K562 (cell line): Measurements from ENCODE around the gene ACTL6A. TPM values are rescaled to one million over a fixed set of nuclear protein-coding genes. Genes with fewer than 3 reads are reported as not detected.

ENCODE experiments used
- ATAC-seq: fragments of 200-7000 bp; cut with Tn5 transposase; 3 replicates; pipeline ENCODE4 v1.9.1; 2020; ENCODE audit warnings: moderate library complexity
- BruUV-seq: library from RNA; stranded (reverse); fragments of 400-500 nt; replicated peaks from 2 replicates; lab custom pipeline; 2021; lab: Mats Ljungman, UMichigan
- CTCF ChIA-PET: fragments of 300-600 bp; formaldehyde crosslinking; extraction: SDS; loops from one replicate; lab custom pipeline; 2021; ENCODE audit warnings: low intra/inter-chr PET ratio; lab: Yijun Ruan, JAX
- POLR2A ChIA-PET: fragments of 300-600, 350-650 bp; sonication (Branson Sonifier 250); formaldehyde crosslinking; extraction: SDS; loops from one replicate; lab custom pipeline; 2021; ENCODE audit warnings: antibody characterized with exemption, inconsistent platforms; lab: Yijun Ruan, JAX
- DNase-seq, 4 experiments: peaks; one replicate each; pipeline versions ENCODE4 v3.0.0 to v3.0.0-alpha.2; 2011 to 2018; ENCODE audit warnings: low spot score in 3 of 4, mixed read lengths in 3 of 4; ENCODE audit errors: extremely low read depth in 1 of 4
- FAIRE-seq: peaks from 2 replicates; lab custom pipeline; 2011; peaks lifted over from hg19 to GRCh38; lab: Jason Lieb, UNC
- H2AFZ ChIP-seq: 2 replicates; pipeline ENCODE4 v1.6.0; 2011; ENCODE audit warnings: low read depth, low read length, control low read depth, inconsistent platforms
- H3K27ac ChIP-seq: fragments of 200-600 bp; 3 replicates; pipeline ENCODE4 v1.8.0; 2011; ENCODE audit warnings: low read depth, mild to moderate bottlenecking, control low read depth, inconsistent platforms, low read length, moderate library complexity, mixed read lengths; ENCODE audit errors: extremely low read depth
- H3K27me3 ChIP-seq, 2 experiments: fragments of 300-600 bp in 1 of 2; 2 replicates in 1 of 2; 3 replicates in 1 of 2; pipeline versions ENCODE4 v1.6.0 to v1.8.0; 2011; ENCODE audit warnings: inconsistent platforms in 2 of 2, low read length in 2 of 2, mild to moderate bottlenecking in 1 of 2, mixed read lengths in 1 of 2, moderate library complexity in 1 of 2; ENCODE audit not compliant: control insufficient read depth in 2 of 2, insufficient read depth in 2 of 2
- H3K36me3 ChIP-seq: fragments of 300-600 bp; 3 replicates; pipeline ENCODE4 v1.8.0; 2011; ENCODE audit warnings: mild to moderate bottlenecking, low read length, inconsistent platforms; ENCODE audit not compliant: control insufficient read depth, insufficient read depth
- H3K4me1 ChIP-seq, 2 experiments: fragments of 200-600 bp in 1 of 2; replicated peaks in 1 of 2; 2 replicates in 1 of 2; 3 replicates in 1 of 2; pipeline versions ENCODE4 v1.5.1 to v1.8.0; 2011; ENCODE audit warnings: inconsistent platforms in 2 of 2, low read length in 2 of 2, mild to moderate bottlenecking in 1 of 2, mixed read lengths in 1 of 2, moderate library complexity in 1 of 2; ENCODE audit not compliant: control insufficient read depth in 2 of 2, insufficient read depth in 2 of 2
- H3K4me2 ChIP-seq: 2 replicates; pipeline ENCODE4 v1.6.1; 2011; ENCODE audit warnings: low read length, control low read depth, inconsistent platforms, mixed read lengths; ENCODE audit not compliant: insufficient read depth
- H3K4me3 ChIP-seq: fragments of 200-600 bp; sonication (generic), shearing (Covaris generic); 2 replicates; pipeline ENCODE4 v1.5.1; 2016; ENCODE audit warnings: control low read depth, inconsistent platforms
- H3K79me2 ChIP-seq: fragments of 200-600 bp; 3 replicates; pipeline ENCODE4 v1.8.0; 2011; ENCODE audit warnings: low read length, inconsistent platforms; ENCODE audit not compliant: control insufficient read depth, insufficient read depth
- H3K9ac ChIP-seq, 2 experiments: 2 replicates each; pipeline versions ENCODE4 v1.6.0 to v1.6.1; 2011; ENCODE audit warnings: low read depth in 2 of 2, low read length in 2 of 2, control low read depth in 1 of 2, inconsistent platforms in 1 of 2, mild to moderate bottlenecking in 1 of 2, mixed read lengths in 1 of 2; ENCODE audit not compliant: insufficient read depth in 1 of 2
- H3K9me1 ChIP-seq: one replicate; pipeline ENCODE4 v1.6.0; 2011; ENCODE audit warnings: inconsistent platforms, mild to moderate bottlenecking, low read length, moderate library complexity; ENCODE audit not compliant: control insufficient read depth, insufficient read depth
- H3K9me3 ChIP-seq: replicated peaks from 2 replicates; pipeline ENCODE4 v1.5.1; 2011; ENCODE audit warnings: low read depth, low read length, inconsistent platforms; ENCODE audit not compliant: control insufficient read depth, insufficient read depth
- H4K20me1 ChIP-seq: replicated peaks from 2 replicates; pipeline ENCODE4 v1.6.1; 2011; ENCODE audit warnings: low read length, inconsistent platforms, mixed read lengths; ENCODE audit not compliant: control insufficient read depth, insufficient read depth
- ARID3A ChIP-seq: IDR thresholded peaks from 2 replicates; pipeline ENCODE4 v1.6.1; 2012; ENCODE audit warnings: low read depth, low read length, improper control_type of control experiment, borderline replicate concordance
- MBD1 ChIP-seq: fragments of 250-450 bp; sonication (Bioruptor Pico); IDR thresholded peaks from 2 replicates; pipeline ENCODE4 v1.8.0; 2022; ENCODE audit warnings: inconsistent platforms
- NBN ChIP-seq: fragments of 450-650 bp; IDR thresholded peaks from 2 replicates; pipeline ENCODE4 v1.6.1; 2016; ENCODE audit warnings: low read depth, mild to moderate bottlenecking
- NCOR1 ChIP-seq: fragments of 450-650 bp; IDR thresholded peaks from 2 replicates; pipeline ENCODE4 v1.6.1; 2016; ENCODE audit warnings: mild to moderate bottlenecking, moderate library complexity
- NR2F6 ChIP-seq: fragments of 450-650 bp; formaldehyde crosslinking; IDR thresholded peaks from 2 replicates; pipeline ENCODE4 v1.4.0; 2020; ENCODE audit warnings: mild to moderate bottlenecking
- RNF219 ChIP-seq: fragments of 250-450 bp; sonication (Bioruptor Pico); IDR thresholded peaks from 2 replicates; pipeline ENCODE4 v1.5.0; 2022; ENCODE audit warnings: mild to moderate bottlenecking
- SETDB1 ChIP-seq: IDR thresholded peaks from one replicate; pipeline ENCODE4 v1.6.1; 2012; ENCODE audit warnings: low read length, control low read depth, inconsistent platforms
- SIX5 ChIP-seq, 2 experiments: IDR thresholded peaks; 2 replicates each; pipeline ENCODE4 v1.6.1; 2011; ENCODE audit warnings: low read length in 2 of 2, borderline replicate concordance in 1 of 2, low read depth in 1 of 2, mild to moderate bottlenecking in 1 of 2, moderate library complexity in 1 of 2; ENCODE audit not compliant: insufficient read depth in 1 of 2
- TAF15 ChIP-seq: fragments of 200-400 bp; formaldehyde crosslinking; IDR thresholded peaks from 2 replicates; pipeline ENCODE4 v1.6.1; 2017; ENCODE audit warnings: mild to moderate bottlenecking, low read depth, low read length, moderate library complexity
- ZNF24 ChIP-seq: fragments of 450-650 bp; IDR thresholded peaks from 2 replicates; pipeline ENCODE4 v1.6.1; 2016
- ZNF347 ChIP-seq: fragments of 450-650 bp; formaldehyde crosslinking; IDR thresholded peaks from 2 replicates; pipeline ENCODE4 v1.4.0; 2020; ENCODE audit warnings: low read depth, mild to moderate bottlenecking, moderate library complexity
- WGBS: fragments of 100-300 bp; shearing (Covaris generic); methylation state at CpG from one replicate; pipeline ENCODE4 v1.1.6; 2016; ENCODE audit warnings: low coverage, mixed read lengths; ENCODE audit not compliant: insufficient coverage; ENCODE audit errors: missing lambda C conversion rate; 5-methylcytosine and 5-hydroxymethylcytosine counted together
- in situ Hi-C: fragments of 300-500 bp; cut with MboI; formaldehyde crosslinking; loops from 4 replicates; pipeline ENCODE4 v1.15.0; 2018; ENCODE audit warnings: inconsistent platforms, mixed read lengths
- intact Hi-C: fragments of 100-400 bp; cut with micrococcal nuclease; formaldehyde crosslinking; loops from 2 replicates; pipeline ENCODE4 v1.14.2; 2022
- polyA plus RNA-seq, 8 experiments: library from polyadenylated mRNA; depleted of rRNA in 4 of 8; stranded (reverse) in 5 of 8; unstranded in 3 of 8; fragments of >200 nt; fragmentation: Nextera tagmentation in 2 of 8; fragmentation: Illumina TruSeq in 1 of 8; extraction: Ambion mirVana in 2 of 8; extraction: Trizol in 1 of 8; gene quantifications; 2 replicates each; pipeline versions ENCODE4 v1.2.1 to v1.2.3, GENCODE V29; 2011 to 2014; ENCODE audit warnings: inconsistent platforms in 1 of 8, missing spikeins in 1 of 8
- total RNA-seq, 7 experiments: library from RNA; depleted of rRNA in 6 of 7; stranded (reverse); fragments of >200 nt in 6 of 7; fragmentation: Illumina TruSeq in 2 of 7; extraction: Trizol in 2 of 7; gene quantifications; 2 replicates each; pipeline versions ENCODE4 v1.2.1 to v1.2.3, GENCODE V29; 2011 to 2021; ENCODE audit warnings: low replicate concordance in 1 of 7

The ACTL6A gene
- total and polyA plus RNA-seq, 9 of the 15 experiments (the other 6 are each of a cell fraction or from before 2014, with no cell fraction given), result 107 to 243 (median 157) TPM

- intact Hi-C loops (no loop called here), in situ Hi-C loops (no loop called here)
- no peaks in the 10 kb centered on the region for H3K9me3 ChIP-seq
- H4K20me1 ChIP-seq, result no peaks in the 10 kb centered on the region
- POLR2A ChIA-PET, result no interaction called here
- BruUV-seq, result no TSS peak
- H3K4me3 ChIP-seq, result no peak overlapping the region
- H3K9me1 ChIP-seq, result no peaks in the 10 kb centered on the region
- H3K27me3 ChIP-seq, result no peaks in the 10 kb centered on the region
- H3K4me2 ChIP-seq, result no peak overlapping the region
- FAIRE-seq, result no peak
- TF ChIP-seq TAF15 (no peak), NBN (no peak), ZNF347 (no peak)
- TF ChIP-seq, all 486 proteins: peak for 0
- H3K4me1 ChIP-seq, result peaks cover 0 to 4% of the 10 kb centered on the region in 2 experiments; a peak in 1 of 5 replicates
- WGBS, result 86% methylated on average over 4 of the region's 4 CpGs
- H3K79me2 ChIP-seq, result peaks cover 39% of the 10 kb centered on the region
- H3K9ac ChIP-seq, result no peak overlapping the region
- DNase-seq (no peak), ATAC-seq (no peak)
- H3K36me3 ChIP-seq, result peaks cover 84% of the 10 kb centered on the region
- CTCF ChIA-PET, result no interaction called here
- no peak overlapping the region for H2AFZ ChIP-seq
- no peak overlapping the region for H3K27ac ChIP-seq
Measured at GRCh38 chr3:179599531-179599930, 36.8 kb downstream of the ACTL6A start.

- Histone ChIP-seq H3K27ac (no peak overlapping the region), H3K4me3 (peak overlapping the region; percentile 78), H3K9ac (peak overlapping the region; percentile 74 to 100; a peak in 3 of 4 replicates), H4K20me1 (no peaks in the 10 kb centered on the region), H3K4me1 (peaks cover 4 to 14% of the 10 kb centered on the region in 2 experiments; a peak in 4 of 5 replicates), H3K79me2 (peaks cover 75% of the 10 kb centered on the region), H3K9me1 (no peaks in the 10 kb centered on the region), H3K36me3 (peaks cover 72% of the 10 kb centered on the region), H3K9me3 (no peaks in the 10 kb centered on the region), H2AFZ (no peak overlapping the region), H3K4me2 (peak overlapping the region; percentile 70), H3K27me3 (no peaks in the 10 kb centered on the region)
- in situ Hi-C loops (no loop called here), intact Hi-C loops (no loop called here)
- CTCF ChIA-PET, result no interaction called here
- POLR2A ChIA-PET, result interaction anchor here (1.2 kb wide), 1 partner anchor 10 kb away, joined by 6 read pairs; no protein-coding TSS in a partner anchor
- WGBS, result 4% methylated on average over 4 of the region's 4 CpGs
- peak in 1 of 4 experiments; percentile 30 for DNase-seq
- no TSS peak for BruUV-seq
- ATAC-seq, result no peak
- FAIRE-seq, result no peak
- TF ChIP-seq ARID3A (no peak), NR2F6 (CRISPR knock-in tag) (no peak), NCOR1 (no peak), SETDB1 (no peak), MBD1 (no peak), RNF219 (no peak), ZNF24 (no peak), SIX5 (IDR thresholded peaks at IDR 0.05; ENCODE audit: borderline replicate concordance in 1 of 2, insufficient read depth in 1 of 2, low read depth in 1 of 2, low read length in 2 of 2) (no peak)
Measured at GRCh38 chr3:179603321-179603720, 40.6 kb downstream of the ACTL6A start.
